WTC11 (cell line): ENCODE measurements around the gene CACNA2D1. TPM values are rescaled to one million over a fixed set of nuclear protein-coding genes. Genes with fewer than 3 reads are reported as not detected.

Source experiments
- ATAC-seq: fragments of 200-7000 bp; cut with Tn5 transposase; 2 replicates; pipeline ENCODE4 v1.10.0; 2021; ENCODE audit warnings: mild to moderate bottlenecking, moderate library complexity
- CTCF ChIA-PET: fragments of 300-600 bp; sonication (Branson Sonifier 250); formaldehyde crosslinking; loops from one replicate; lab custom pipeline; 2021; ENCODE audit warnings: antibody characterized with exemption; lab: Charles Lee
- POLR2A ChIA-PET: fragments of 350-600 bp; sonication (Branson Sonifier 250); formaldehyde crosslinking; loops from one replicate; lab custom pipeline; 2021; ENCODE audit warnings: antibody characterized with exemption; lab: Charles Lee
- DNase-seq: peaks from one replicate; pipeline ENCODE4 v3.0.0; 2021; ENCODE audit warnings: low spot score
- H3K27ac Mint-ChIP-seq: 2 replicates; pipeline ENCODE4 v1.8.0; 2021; ENCODE audit warnings: mixed read lengths
- H3K27me3 Mint-ChIP-seq: 2 replicates; pipeline ENCODE4 v1.8.0; 2021; ENCODE audit warnings: low read depth, mild to moderate bottlenecking, moderate library complexity, mixed read lengths
- H3K36me3 Mint-ChIP-seq: 2 replicates; pipeline ENCODE4 v1.8.0; 2021; ENCODE audit warnings: mixed read lengths
- H3K4me1 Mint-ChIP-seq: 2 replicates; pipeline ENCODE4 v1.8.0; 2022; ENCODE audit warnings: mixed read lengths
- H3K4me3 Mint-ChIP-seq: 2 replicates; pipeline ENCODE4 v1.8.0; 2021; ENCODE audit warnings: mild to moderate bottlenecking, moderate library complexity, mixed read lengths
- H3K9me3 Mint-ChIP-seq: 2 replicates; pipeline ENCODE4 v1.8.0; 2021; ENCODE audit warnings: mixed read lengths
- ATF1 ChIP-seq: sonication (generic); formaldehyde crosslinking; IDR thresholded peaks from 2 replicates; pipeline ENCODE4 v1.8.1; 2023; ENCODE audit warnings: mild to moderate bottlenecking, moderate library complexity, missing genetic modification reagents
- CBFB ChIP-seq: sonication (generic); formaldehyde crosslinking; IDR thresholded peaks from 2 replicates; pipeline ENCODE4 v1.8.1; 2022; ENCODE audit warnings: mild to moderate bottlenecking, low read depth, missing genetic modification reagents
- ELF4 ChIP-seq: sonication (generic); formaldehyde crosslinking; IDR thresholded peaks from 2 replicates; pipeline ENCODE4 v1.8.1; 2022; ENCODE audit warnings: low read depth, mild to moderate bottlenecking, moderate library complexity, missing genetic modification reagents
- ESRRA ChIP-seq: sonication (generic); formaldehyde crosslinking; IDR thresholded peaks from 2 replicates; pipeline ENCODE4 v1.8.1; 2022; ENCODE audit warnings: mild to moderate bottlenecking, missing genetic modification reagents, borderline replicate concordance
- ETV6 ChIP-seq: sonication (generic); formaldehyde crosslinking; IDR thresholded peaks from 2 replicates; pipeline ENCODE4 v1.8.1; 2022; ENCODE audit warnings: mild to moderate bottlenecking, missing genetic modification reagents
- GRHL2 ChIP-seq: fragments of 250-450 bp; sonication (Bioruptor Pico); IDR thresholded peaks from 2 replicates; pipeline ENCODE4 v1.8.0; 2022; ENCODE audit warnings: mild to moderate bottlenecking, moderate library complexity; ENCODE audit not compliant: insufficient replicate concordance, severe bottlenecking
- IRF2 ChIP-seq: sonication (generic); formaldehyde crosslinking; IDR thresholded peaks from 2 replicates; pipeline ENCODE4 v1.8.0; 2022; ENCODE audit warnings: low read depth, missing genetic modification reagents, borderline replicate concordance
- JUN ChIP-seq: sonication (generic); formaldehyde crosslinking; IDR thresholded peaks from 2 replicates; pipeline ENCODE4 v1.8.0; 2023; ENCODE audit warnings: mild to moderate bottlenecking, missing genetic modification reagents
- MYBL2 ChIP-seq: sonication (generic); formaldehyde crosslinking; IDR thresholded peaks from 2 replicates; pipeline ENCODE4 v1.8.1; 2023; ENCODE audit warnings: mild to moderate bottlenecking, moderate library complexity, missing genetic modification reagents
- TEAD1 ChIP-seq: sonication (generic); formaldehyde crosslinking; IDR thresholded peaks from 2 replicates; pipeline ENCODE4 v1.8.0; 2022; ENCODE audit warnings: mild to moderate bottlenecking, missing genetic modification reagents
- ZNF121 ChIP-seq: sonication (generic); formaldehyde crosslinking; IDR thresholded peaks from 2 replicates; pipeline ENCODE4 v1.8.0; 2023; ENCODE audit warnings: missing genetic modification reagents
- ZNF232 ChIP-seq: sonication (generic); formaldehyde crosslinking; IDR thresholded peaks from 2 replicates; pipeline ENCODE4 v1.8.0; 2022; ENCODE audit warnings: mild to moderate bottlenecking, missing genetic modification reagents
- ZNF263 ChIP-seq: sonication (generic); formaldehyde crosslinking; IDR thresholded peaks from 2 replicates; pipeline ENCODE4 v1.8.1; 2022; ENCODE audit warnings: low read depth, mild to moderate bottlenecking, moderate library complexity, missing genetic modification reagents
- ZNF671 ChIP-seq: fragments of 250-450 bp; sonication (Bioruptor Pico); IDR thresholded peaks from 2 replicates; pipeline ENCODE4 v1.8.0; 2021; ENCODE audit warnings: mild to moderate bottlenecking
- total RNA-seq: library from RNA; stranded (reverse); gene quantifications from 3 replicates; pipeline ENCODE4 v1.2.3, GENCODE V29; 2021
- TF ChIP-seq, protein P1 (sequence below): sonication (generic); formaldehyde crosslinking; IDR thresholded peaks from 2 replicates; pipeline ENCODE4 v1.8.1; 2022; ENCODE audit warnings: low read depth, missing genetic modification reagents, borderline replicate concordance
- TF ChIP-seq, protein P2 (sequence below): sonication (generic); formaldehyde crosslinking; IDR thresholded peaks from 2 replicates; pipeline ENCODE4 v1.8.1; 2023; ENCODE audit warnings: mild to moderate bottlenecking, moderate library complexity, missing genetic modification reagents
- TF ChIP-seq, protein P3 (sequence below): sonication (generic); formaldehyde crosslinking; IDR thresholded peaks from 2 replicates; pipeline ENCODE4 v1.8.0; 2023; ENCODE audit warnings: missing genetic modification reagents
- TF ChIP-seq, protein P4 (sequence below): sonication (generic); formaldehyde crosslinking; IDR thresholded peaks from 2 replicates; pipeline ENCODE4 v1.8.1; 2022; ENCODE audit warnings: mild to moderate bottlenecking, missing genetic modification reagents, moderate library complexity, borderline replicate concordance
- TF ChIP-seq, protein P5 (sequence below): fragments of 250-450 bp; sonication (Bioruptor Pico); IDR thresholded peaks from 2 replicates; pipeline ENCODE4 v2.1.2; 2022; ENCODE audit warnings: mild to moderate bottlenecking, moderate library complexity
- TF ChIP-seq, protein P6 (sequence below): sonication (generic); formaldehyde crosslinking; IDR thresholded peaks from 2 replicates; pipeline ENCODE4 v1.8.0; 2022; ENCODE audit warnings: mild to moderate bottlenecking, missing genetic modification reagents

CACNA2D1 gene
- total RNA-seq, 1 experiment from 2014 or later: 33.3 TPM

DNA sequence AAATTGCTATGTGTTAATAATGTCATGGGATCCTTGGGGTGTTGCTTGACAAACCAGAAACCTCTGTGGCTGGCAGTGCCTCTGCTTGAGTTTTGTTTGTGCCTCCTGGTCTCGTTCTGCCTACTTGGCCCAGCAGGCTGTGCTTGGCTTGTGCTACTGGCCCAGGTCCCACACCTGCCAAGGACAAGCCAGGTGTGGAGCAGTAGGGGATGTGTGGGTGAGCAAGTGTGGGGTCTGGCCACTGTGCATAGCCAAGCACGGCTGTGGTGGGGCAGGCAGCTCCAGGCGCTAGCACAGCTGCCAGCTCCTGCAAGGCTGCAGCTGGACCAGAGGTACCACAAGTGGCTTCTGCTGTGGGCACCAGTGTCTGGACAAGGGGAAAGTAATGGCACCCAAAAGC is 524.1 kb downstream of the CACNA2D1 start:
- ChIA-PET POLR2A (no interaction called here), CTCF (no interaction called here)
- Mint-ChIP-seq H3K27ac (no peak overlapping the region), H3K36me3 (no peaks in the 10 kb centered on the region), H3K9me3 (0 out of 2 replicates have a peak, but pooled peaks cover 1% of the 10 kb centered on the region), H3K4me3 (no peak overlapping the region), H3K4me1 (peaks cover 9% of the 10 kb centered on the region), H3K27me3 (no peaks in the 10 kb centered on the region)
- TF ChIP-seq, protein P1, sequence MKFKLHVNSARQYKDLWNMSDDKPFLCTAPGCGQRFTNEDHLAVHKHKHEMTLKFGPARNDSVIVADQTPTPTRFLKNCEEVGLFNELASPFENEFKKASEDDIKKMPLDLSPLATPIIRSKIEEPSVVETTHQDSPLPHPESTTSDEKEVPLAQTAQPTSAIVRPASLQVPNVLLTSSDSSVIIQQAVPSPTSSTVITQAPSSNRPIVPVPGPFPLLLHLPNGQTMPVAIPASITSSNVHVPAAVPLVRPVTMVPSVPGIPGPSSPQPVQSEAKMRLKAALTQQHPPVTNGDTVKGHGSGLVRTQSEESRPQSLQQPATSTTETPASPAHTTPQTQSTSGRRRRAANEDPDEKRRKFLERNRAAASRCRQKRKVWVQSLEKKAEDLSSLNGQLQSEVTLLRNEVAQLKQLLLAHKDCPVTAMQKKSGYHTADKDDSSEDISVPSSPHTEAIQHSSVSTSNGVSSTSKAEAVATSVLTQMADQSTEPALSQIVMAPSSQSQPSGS (CRISPR knock-in tag): no peak
- TF ChIP-seq, protein P2, sequence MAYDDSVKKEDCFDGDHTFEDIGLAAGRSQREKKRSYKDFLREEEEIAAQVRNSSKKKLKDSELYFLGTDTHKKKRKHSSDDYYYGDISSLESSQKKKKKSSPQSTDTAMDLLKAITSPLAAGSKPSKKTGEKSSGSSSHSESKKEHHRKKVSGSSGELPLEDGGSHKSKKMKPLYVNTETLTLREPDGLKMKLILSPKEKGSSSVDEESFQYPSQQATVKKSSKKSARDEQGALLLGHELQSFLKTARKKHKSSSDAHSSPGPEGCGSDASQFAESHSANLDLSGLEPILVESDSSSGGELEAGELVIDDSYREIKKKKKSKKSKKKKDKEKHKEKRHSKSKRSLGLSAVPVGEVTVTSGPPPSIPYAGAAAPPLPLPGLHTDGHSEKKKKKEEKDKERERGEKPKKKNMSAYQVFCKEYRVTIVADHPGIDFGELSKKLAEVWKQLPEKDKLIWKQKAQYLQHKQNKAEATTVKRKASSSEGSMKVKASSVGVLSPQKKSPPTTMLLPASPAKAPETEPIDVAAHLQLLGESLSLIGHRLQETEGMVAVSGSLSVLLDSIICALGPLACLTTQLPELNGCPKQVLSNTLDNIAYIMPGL (CRISPR knock-in tag): no peak
- TF ChIP-seq, protein P3, sequence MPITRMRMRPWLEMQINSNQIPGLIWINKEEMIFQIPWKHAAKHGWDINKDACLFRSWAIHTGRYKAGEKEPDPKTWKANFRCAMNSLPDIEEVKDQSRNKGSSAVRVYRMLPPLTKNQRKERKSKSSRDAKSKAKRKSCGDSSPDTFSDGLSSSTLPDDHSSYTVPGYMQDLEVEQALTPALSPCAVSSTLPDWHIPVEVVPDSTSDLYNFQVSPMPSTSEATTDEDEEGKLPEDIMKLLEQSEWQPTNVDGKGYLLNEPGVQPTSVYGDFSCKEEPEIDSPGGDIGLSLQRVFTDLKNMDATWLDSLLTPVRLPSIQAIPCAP (CRISPR knock-in tag): no peak
- TF ChIP-seq ELF4 (CRISPR knock-in tag): no peak
- no peak for TF ChIP-seq MYBL2
- DNase-seq (no peak), ATAC-seq (no peak)

DNA sequence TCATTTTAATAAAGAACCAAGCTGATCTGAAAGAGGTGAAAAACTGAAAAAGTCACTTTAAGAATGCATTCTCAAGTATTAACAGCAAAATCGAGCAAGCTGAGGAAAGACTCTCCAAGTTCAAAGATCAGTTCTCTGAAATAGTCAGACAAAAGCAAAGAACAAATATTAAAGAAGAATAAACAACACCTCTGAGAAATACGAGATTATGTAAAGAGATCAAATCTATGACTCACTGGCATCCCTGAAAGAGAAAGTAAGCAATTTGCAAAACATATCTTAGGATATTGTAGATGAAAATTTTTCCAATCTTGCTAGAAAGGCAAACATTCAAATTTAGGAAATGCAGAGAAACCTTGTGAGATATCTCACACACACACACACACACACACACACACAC is 535.4 kb downstream of the CACNA2D1 start:
- no peak overlapping the region for H3K27ac Mint-ChIP-seq
- ChIA-PET CTCF (no interaction called here), POLR2A (no interaction called here)
- H3K27me3 Mint-ChIP-seq: no peaks in the 10 kb centered on the region
- no peaks in the 10 kb centered on the region for H3K9me3 Mint-ChIP-seq
- no peaks in the 10 kb centered on the region for H3K4me1 Mint-ChIP-seq
- H3K4me3 Mint-ChIP-seq: no peak overlapping the region
- ATAC-seq (no peak), DNase-seq (no peak)
- no peak for TF ChIP-seq CBFB (CRISPR knock-in tag)
- TF ChIP-seq JUN: no peak
- no peak for TF ChIP-seq ATF1
- no peak for TF ChIP-seq IRF2 (CRISPR knock-in tag)
- no peak for TF ChIP-seq ZNF121
- TF ChIP-seq ZNF263: no peak
- TF ChIP-seq TEAD1: no peak
- TF ChIP-seq ZNF232: no peak
- TF ChIP-seq ZNF671: no peak
- TF ChIP-seq ETV6 (CRISPR knock-in tag): no peak
- TF ChIP-seq ESRRA (CRISPR knock-in tag): no peak
- TF ChIP-seq, protein P4, sequence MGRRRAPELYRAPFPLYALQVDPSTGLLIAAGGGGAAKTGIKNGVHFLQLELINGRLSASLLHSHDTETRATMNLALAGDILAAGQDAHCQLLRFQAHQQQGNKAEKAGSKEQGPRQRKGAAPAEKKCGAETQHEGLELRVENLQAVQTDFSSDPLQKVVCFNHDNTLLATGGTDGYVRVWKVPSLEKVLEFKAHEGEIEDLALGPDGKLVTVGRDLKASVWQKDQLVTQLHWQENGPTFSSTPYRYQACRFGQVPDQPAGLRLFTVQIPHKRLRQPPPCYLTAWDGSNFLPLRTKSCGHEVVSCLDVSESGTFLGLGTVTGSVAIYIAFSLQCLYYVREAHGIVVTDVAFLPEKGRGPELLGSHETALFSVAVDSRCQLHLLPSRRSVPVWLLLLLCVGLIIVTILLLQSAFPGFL (CRISPR knock-in tag): no peak
- TF ChIP-seq, protein P5, sequence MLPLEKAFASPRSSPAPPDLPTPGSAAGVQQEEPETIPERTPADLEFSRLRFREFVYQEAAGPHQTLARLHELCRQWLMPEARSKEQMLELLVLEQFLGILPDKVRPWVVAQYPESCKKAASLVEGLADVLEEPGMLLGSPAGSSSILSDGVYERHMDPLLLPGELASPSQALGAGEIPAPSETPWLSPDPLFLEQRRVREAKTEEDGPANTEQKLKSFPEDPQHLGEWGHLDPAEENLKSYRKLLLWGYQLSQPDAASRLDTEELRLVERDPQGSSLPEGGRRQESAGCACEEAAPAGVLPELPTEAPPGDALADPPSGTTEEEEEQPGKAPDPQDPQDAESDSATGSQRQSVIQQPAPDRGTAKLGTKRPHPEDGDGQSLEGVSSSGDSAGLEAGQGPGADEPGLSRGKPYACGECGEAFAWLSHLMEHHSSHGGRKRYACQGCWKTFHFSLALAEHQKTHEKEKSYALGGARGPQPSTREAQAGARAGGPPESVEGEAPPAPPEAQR (CRISPR knock-in tag): no peak
- TF ChIP-seq, protein P6, sequence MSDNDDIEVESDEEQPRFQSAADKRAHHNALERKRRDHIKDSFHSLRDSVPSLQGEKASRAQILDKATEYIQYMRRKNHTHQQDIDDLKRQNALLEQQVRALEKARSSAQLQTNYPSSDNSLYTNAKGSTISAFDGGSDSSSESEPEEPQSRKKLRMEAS (CRISPR knock-in tag): no peak
- no peak for TF ChIP-seq GRHL2 (CRISPR knock-in tag)
- no peaks in the 10 kb centered on the region for H3K36me3 Mint-ChIP-seq
